ENCODE measurements around the gene CTRB2.

The CTRB2 gene

GRCh38 chr16:75222271-75222783 is 15.4 kb upstream of the CTRB2 start:
- Histone ChIP-seq H3K4me1 (ENCODE audit: control insufficient read depth, insufficient read depth, low read length) (no peaks in the 10 kb centered on the region), H3K27ac (ENCODE audit: extremely low read depth, low read depth, low read length) (no peak overlapping the region), H3K9me3 (ENCODE audit: control insufficient read depth, insufficient read depth, low read depth, low read length) (no peaks in the 10 kb centered on the region), H3K36me3 (ENCODE audit: control insufficient read depth in 2 of 2, insufficient read depth in 1 of 2, low read length in 2 of 2) (no peaks in the 10 kb centered on the region), H3K4me3 (ENCODE audit: low read depth, low read length) (no peak overlapping the region)
- ChIA-PET CTCF (interaction anchor here (0.6 kb wide), 1 partner anchor 11 kb away, joined by 3 read pairs; no protein-coding TSS in a partner anchor), POLR2A (no interaction called here)
- TF ChIP-seq ZSCAN4 (tag by site-specific recombination; IDR thresholded peaks at IDR 0.05) (no peak), ZNF707 (tag by site-specific recombination; IDR thresholded peaks at IDR 0.05) (no peak), SCRT1 (tag by site-specific recombination; IDR thresholded peaks at IDR 0.05; ENCODE audit: borderline replicate concordance) (no peak), BCL11A (tag by site-specific recombination; IDR thresholded peaks at IDR 0.05; ENCODE audit: low read depth) (no peak), ZNF133 (tag by site-specific recombination; IDR thresholded peaks at IDR 0.05) (no peak), ZBTB7A (tag by site-specific recombination; IDR thresholded peaks at IDR 0.05; ENCODE audit: low read depth) (no peak), REPIN1 (tag by site-specific recombination; IDR thresholded peaks at IDR 0.05; ENCODE audit: low read depth) (no peak), ZNF174 (tag by site-specific recombination; IDR thresholded peaks at IDR 0.05) (no peak), ZNF76 (tag by site-specific recombination; IDR thresholded peaks at IDR 0.05; ENCODE audit: borderline replicate concordance, low read depth) (no peak), ZXDB (tag by site-specific recombination; IDR thresholded peaks at IDR 0.05) (no peak), SP7 (tag by site-specific recombination; IDR thresholded peaks at IDR 0.05) (no peak), MEIS1 (CRISPR knock-in tag; IDR thresholded peaks at IDR 0.05; ENCODE audit: borderline replicate concordance) (no peak), AEBP2 (tag by site-specific recombination; IDR thresholded peaks at IDR 0.05; ENCODE audit: borderline replicate concordance) (no peak), ZBTB20 (tag by site-specific recombination; IDR thresholded peaks at IDR 0.05) (no peak), PRDM10 (tag by site-specific recombination; IDR thresholded peaks at IDR 0.05) (no peak), ZNF549 (tag by site-specific recombination; IDR thresholded peaks at IDR 0.05) (no peak)

- ChIA-PET CTCF (interaction anchor here (2.0 kb wide), 2 partner anchors 14 to 21 kb away, joined by 7 to 10 read pairs; no protein-coding TSS in a partner anchor), POLR2A (interaction anchor here (0.6 kb wide), 1 partner anchor 226 kb away, joined by 3 read pairs; no protein-coding TSS in a partner anchor)
- H3K27ac ChIP-seq (ENCODE audit: extremely low read depth, low read depth, low read length) = no peak overlapping the region
- H3K36me3 ChIP-seq (ENCODE audit: control insufficient read depth in 2 of 2, insufficient read depth in 1 of 2, low read length in 2 of 2) = no peaks in the 10 kb centered on the region
- H3K9me3 ChIP-seq (ENCODE audit: control insufficient read depth, insufficient read depth, low read depth, low read length) = no peaks in the 10 kb centered on the region
- H3K4me3 ChIP-seq (ENCODE audit: low read depth, low read length) = no peak overlapping the region
- no peaks in the 10 kb centered on the region for H3K4me1 ChIP-seq (ENCODE audit: control insufficient read depth, insufficient read depth, low read length)
- TF ChIP-seq PATZ1 (tag by site-specific recombination; IDR thresholded peaks at IDR 0.05) (no peak), ZNF549 (tag by site-specific recombination; IDR thresholded peaks at IDR 0.05) (no peak), HOXD13 (CRISPR knock-in tag; IDR thresholded peaks at IDR 0.05; ENCODE audit: borderline replicate concordance) (no peak), ZNF221 (tag by site-specific recombination; IDR thresholded peaks at IDR 0.05; ENCODE audit: borderline replicate concordance) (no peak), ZSCAN18 (tag by site-specific recombination; IDR thresholded peaks at IDR 0.05) (no peak), ZNF132 (tag by site-specific recombination; IDR thresholded peaks at IDR 0.05; ENCODE audit: borderline replicate concordance) (no peak), SETDB1 (IDR thresholded peaks at IDR 0.05; ENCODE audit: insufficient read length, low read length) (no peak), ZNF274 (IDR thresholded peaks at IDR 0.05; ENCODE audit: low read length) (no peak), ZNF274 (tag by site-specific recombination; IDR thresholded peaks at IDR 0.05; ENCODE audit: borderline replicate concordance) (no peak), ZFHX2 (tag by site-specific recombination; conservative IDR thresholded peaks at IDR 0.05) (no peak)
Observed at GRCh38 chr16:75219838-75220237, 12.9 kb upstream of the CTRB2 start.

Measured in HEK293 (cell line).